Activated CD4-positive, alpha-beta memory T cell treated with anti-CD3 and anti-CD28 coated beads for 36 hours (primary cell): Measurements from ENCODE around the gene LSMEM2. TPM values are rescaled to one million over a fixed set of nuclear protein-coding genes. Genes with fewer than 3 reads are reported as not detected.
A peak's percentile ranks its signal among the peaks of the same experiment; 100 is the strongest.

Source experiments
- CTCF ChIA-PET: fragments of 350-600 bp; sonication (Branson Sonifier 250); formaldehyde crosslinking; loops from one replicate; lab custom pipeline; 2021; ENCODE audit warnings: antibody characterized with exemption, inconsistent platforms; lab: Charles Lee
- POLR2A ChIA-PET: fragments of 350-600 bp; sonication (Branson Sonifier 250); formaldehyde crosslinking; loops from one replicate; lab custom pipeline; 2021; ENCODE audit warnings: antibody characterized with exemption; lab: Charles Lee
- DNase-seq: peaks from one replicate; pipeline ENCODE4 v3.0.0-alpha.2; 2020
- H3K27ac Mint-ChIP-seq: one replicate; pipeline ENCODE4 v1.8.0; 2021; ENCODE audit warnings: mixed read lengths
- H3K27me3 Mint-ChIP-seq: one replicate; pipeline ENCODE4 v1.8.0; 2021; ENCODE audit warnings: mixed read lengths
- H3K36me3 Mint-ChIP-seq: one replicate; pipeline ENCODE4 v1.8.0; 2021; ENCODE audit warnings: mixed read lengths
- H3K4me1 Mint-ChIP-seq: one replicate; pipeline ENCODE4 v1.8.0; 2021; ENCODE audit warnings: low read depth, mixed read lengths
- H3K4me3 Mint-ChIP-seq: one replicate; pipeline ENCODE4 v1.8.0; 2021; ENCODE audit warnings: mild to moderate bottlenecking, mixed read lengths
- H3K9me3 Mint-ChIP-seq: one replicate; pipeline ENCODE4 v1.8.0; 2021; ENCODE audit warnings: mixed read lengths
- intact Hi-C: fragments of 100-400 bp; cut with micrococcal nuclease; formaldehyde crosslinking; loops from one replicate; pipeline ENCODE4 v1.15.1; 2023
- total RNA-seq, 2 experiments: library from RNA; stranded (reverse); gene quantifications; one replicate each; pipeline ENCODE4 v1.2.3, GENCODE V29; 2021

Gene LSMEM2
- total RNA-seq, 2 experiments from 2014 or later, result not detected

DNA sequence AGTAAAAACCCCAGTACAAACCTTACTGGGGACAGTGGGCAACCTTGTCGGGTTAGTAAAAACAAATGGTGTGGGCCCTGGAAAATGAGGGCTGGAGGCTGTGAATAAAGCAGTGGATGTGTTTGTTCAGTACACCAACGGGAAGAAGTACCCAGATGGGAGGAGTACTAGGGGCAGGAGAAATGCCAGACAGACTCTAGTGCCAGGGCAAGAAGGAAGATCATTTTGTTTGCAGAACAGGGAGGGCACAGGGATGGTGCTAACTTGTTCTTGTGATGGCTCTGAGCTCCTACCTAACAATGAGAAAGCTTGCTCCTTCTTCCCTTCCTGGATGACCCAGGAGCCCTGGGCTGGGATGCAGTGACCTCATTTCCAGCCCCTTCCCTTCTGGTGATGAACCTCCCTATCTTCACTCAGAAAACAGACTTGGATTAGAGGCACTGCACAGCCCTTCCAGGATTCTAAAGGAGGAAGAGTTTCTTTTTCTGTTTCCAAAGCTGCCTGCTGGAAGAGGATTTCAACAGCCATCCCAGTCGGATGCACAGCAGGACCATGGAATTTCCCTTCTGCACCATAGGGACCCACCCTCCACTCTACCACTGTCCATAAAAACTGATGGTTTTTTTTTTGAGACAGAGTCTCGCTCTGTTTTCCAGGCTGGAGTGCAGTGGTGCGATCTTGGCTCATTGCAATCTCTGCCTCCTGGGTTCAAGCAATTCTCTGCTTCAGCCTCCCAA lies 55.6 kb downstream of the LSMEM2 start:
- Mint-ChIP-seq H3K4me3 (peak overlapping the region; percentile 52), H3K4me1 (peaks cover 45% of the 10 kb centered on the region), H3K36me3 (peaks cover 54% of the 10 kb centered on the region), H3K27ac (peak overlapping the region; percentile 81), H3K9me3 (no peaks in the 10 kb centered on the region), H3K27me3 (no peaks in the 10 kb centered on the region)
- ChIA-PET POLR2A (interaction anchor here (0.5 to 1.2 kb wide), 2 partner anchors 10 to 1884 kb away, joined by 3 read pairs; no protein-coding TSS in a partner anchor), CTCF (interaction anchor here (0.9 to 2.4 kb wide), 3 partner anchors 10 to 15 kb away, joined by 3 to 16 read pairs (median 4); no protein-coding TSS in a partner anchor)
- no peak for DNase-seq
- intact Hi-C loops, result no loop called here

- POLR2A ChIA-PET, result interaction anchor here (0.6 to 6.5 kb wide), 22 partner anchors 9 to 613 kb away, joined by 3 to 93 read pairs (median 4); partner anchors contain the start of genes CYB561D2, GMPPB, GNAI2 and HEMK1
- Mint-ChIP-seq H3K9me3 (no peaks in the 10 kb centered on the region), H3K36me3 (peaks cover 51% of the 10 kb centered on the region), H3K27me3 (no peaks in the 10 kb centered on the region), H3K4me3 (peak overlapping the region; percentile 97), H3K4me1 (peaks cover 57% of the 10 kb centered on the region), H3K27ac (peak overlapping the region; percentile 92)
- DNase-seq, result peak; percentile 75
- intact Hi-C loops, result loop anchor here (1.0 to 2.0 kb wide), 6 partner anchors 8 to 102 kb away; partner anchors contain the start of genes CYB561D2, HYAL3, NAA80 and NPRL2
- CTCF ChIA-PET, result interaction anchor here (0.6 to 4.2 kb wide), 11 partner anchors 8 to 273 kb away, joined by 3 to 39 read pairs (median 12); partner anchors contain the start of genes CYB561D2, HYAL2, HYAL3 and NAA80
Observed at GRCh38 chr3:50336452-50337174, 57.7 kb downstream of the LSMEM2 start.

DNA sequence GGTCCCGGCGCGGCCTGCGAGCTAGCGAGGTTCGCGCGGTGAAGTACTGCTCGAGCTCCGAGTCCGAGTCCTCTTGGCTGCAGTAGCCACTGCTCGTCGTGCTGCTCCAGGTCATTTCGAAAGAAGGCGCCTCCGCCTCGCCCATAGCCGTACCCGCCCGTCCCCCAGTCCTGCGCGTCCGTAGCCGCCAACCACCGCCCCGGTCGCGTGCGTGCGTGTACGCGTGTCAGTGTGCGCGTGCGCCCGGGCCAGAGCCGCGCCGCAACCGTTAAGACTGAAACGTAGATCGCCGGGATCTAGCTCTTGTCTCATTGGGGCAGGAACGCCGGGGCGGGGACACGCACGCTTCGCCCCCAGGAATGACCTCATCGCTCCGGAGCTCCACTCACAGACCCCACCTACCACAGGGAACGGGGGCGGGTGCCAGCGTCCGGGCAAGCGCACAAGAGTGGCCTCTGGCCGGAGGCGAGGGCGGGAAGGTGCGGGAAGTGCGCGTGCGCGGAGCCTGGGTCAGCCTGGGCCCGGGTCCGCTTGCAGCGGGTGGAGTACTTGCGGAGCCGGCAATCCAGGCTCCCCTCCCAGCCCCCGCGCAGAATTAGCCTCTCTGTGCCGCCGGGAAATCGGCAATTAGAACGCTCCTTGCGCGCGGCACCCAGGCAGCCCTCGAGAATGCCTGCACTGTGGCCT lies 58.4 kb downstream of the LSMEM2 start:
- peaks cover 57% of the 10 kb centered on the region for H3K4me1 Mint-ChIP-seq
- POLR2A ChIA-PET, result interaction anchor here (0.6 to 6.5 kb wide), 25 partner anchors 9 to 614 kb away, joined by 3 to 93 read pairs (median 4); partner anchors contain the start of genes CYB561D2, GMPPB, GNAI2 and HEMK1
- H3K27me3 Mint-ChIP-seq, result no peaks in the 10 kb centered on the region
- DNase-seq, result peak; percentile 99
- H3K27ac Mint-ChIP-seq, result peak overlapping the region; percentile 92
- H3K4me3 Mint-ChIP-seq, result peak overlapping the region; percentile 97
- intact Hi-C loops, result loop anchor here (1.0 to 2.0 kb wide), 6 partner anchors 9 to 103 kb away; partner anchors contain the start of genes CYB561D2, HYAL3, NAA80 and NPRL2
- peaks cover 46% of the 10 kb centered on the region for H3K36me3 Mint-ChIP-seq
- no peaks in the 10 kb centered on the region for H3K9me3 Mint-ChIP-seq
- CTCF ChIA-PET, result interaction anchor here (0.6 to 4.2 kb wide), 10 partner anchors 9 to 247 kb away, joined by 3 to 39 read pairs (median 10); partner anchors contain the start of genes CYB561D2, HYAL2, HYAL3 and NAA80

Other genes starting within 250 kb of the LSMEM2 start
- gene RBM5, start 190.2 kb upstream of the LSMEM2 start, total RNA-seq, result 100 to 1,000 TPM in 1 of 2 experiments, 10 to 100 TPM in 1; 95.2 to 107 TPM
- gene SEMA3F, start 123.8 kb upstream of the LSMEM2 start, total RNA-seq, result under 1 TPM; 0.17 to 0.19 TPM
- not detected for gene GNAT1, start 87.5 kb upstream of the LSMEM2 start, total RNA-seq
- gene SLC38A3, start 73.8 kb upstream of the LSMEM2 start, total RNA-seq, result not detected
- 100 to 1,000 TPM; 346 to 349 TPM for gene GNAI2, start 42.9 kb upstream of the LSMEM2 start, total RNA-seq
- gene SEMA3B, start 9.9 kb upstream of the LSMEM2 start, total RNA-seq, result under 1 TPM; 0.86 to 0.97 TPM
- 100 to 1,000 TPM; 111 to 112 TPM for gene IFRD2, start 13.3 kb downstream of the LSMEM2 start, total RNA-seq
- 1 to 10 TPM; 2.5 to 4.0 TPM for gene HYAL3, start 20.3 kb downstream of the LSMEM2 start, total RNA-seq
- gene NAA80, start 20.3 kb downstream of the LSMEM2 start, total RNA-seq, result 10 to 100 TPM; 18.8 to 19.6 TPM
- under 1 TPM in 1 of 2 experiments, not detected in 1; 0.14 TPM for gene HYAL1, start 24.5 kb downstream of the LSMEM2 start, total RNA-seq
- gene HYAL2, start 43.7 kb downstream of the LSMEM2 start, total RNA-seq, result 1 to 10 TPM; 4.8 to 5.7 TPM
- gene TUSC2, start 49.1 kb downstream of the LSMEM2 start, total RNA-seq, result 10 to 100 TPM; 18.7 to 19.7 TPM
- gene RASSF1, start 61.7 kb downstream of the LSMEM2 start, total RNA-seq, result 10 to 100 TPM; 48.8 to 52.6 TPM
- gene ZMYND10, start 66.6 kb downstream of the LSMEM2 start, total RNA-seq, result under 1 TPM; 0.94 to 1.00 TPM
- gene NPRL2, start 71.7 kb downstream of the LSMEM2 start, total RNA-seq, result 10 to 100 TPM; 33.2 to 35.8 TPM
- 10 to 100 TPM; 17.8 to 20.1 TPM for gene CYB561D2, start 71.8 kb downstream of the LSMEM2 start, total RNA-seq
- 10 to 100 TPM; 16.0 TPM for gene TMEM115, start 80.4 kb downstream of the LSMEM2 start, total RNA-seq
- gene CACNA2D2, start 224.5 kb downstream of the LSMEM2 start, total RNA-seq, result under 1 TPM; 0.63 to 0.69 TPM